HFFc6 (cell line): ENCODE measurements around the gene ASB17. TPM values are rescaled to one million over a fixed set of nuclear protein-coding genes. Genes with fewer than 3 reads are reported as not detected.
"Not testable (repeated sequence)": the region's sequence is repeated elsewhere in the genome, so short reads cannot be mapped to it uniquely, and the experiment has no call there.

Experiments used
- DNase-seq: peaks from one replicate; pipeline ENCODE4 v3.0.0-alpha.2; 2018
- H3K27ac Mint-ChIP-seq: 2 replicates; pipeline ENCODE4 v1.8.0; 2020; ENCODE audit warnings: mild to moderate bottlenecking, mixed read lengths
- H3K27me3 Mint-ChIP-seq: 2 replicates; pipeline ENCODE4 v1.8.0; 2021; ENCODE audit warnings: mild to moderate bottlenecking, moderate library complexity, mixed read lengths; ENCODE audit not compliant: insufficient read depth
- H3K36me3 Mint-ChIP-seq: 2 replicates; pipeline ENCODE4 v1.8.0; 2021; ENCODE audit warnings: low read depth, mixed read lengths
- H3K4me1 Mint-ChIP-seq: 2 replicates; pipeline ENCODE4 v1.8.0; 2020; ENCODE audit warnings: low read depth, mixed read lengths
- H3K4me3 Mint-ChIP-seq: 2 replicates; pipeline ENCODE4 v1.8.0; 2020; ENCODE audit warnings: mild to moderate bottlenecking, moderate library complexity, mixed read lengths
- H3K9me3 Mint-ChIP-seq: 2 replicates; pipeline ENCODE4 v1.8.0; 2020; ENCODE audit warnings: mild to moderate bottlenecking, mixed read lengths
- total RNA-seq, 6 experiments: library from RNA; stranded (reverse); fragmentation: NEBNext Ultra II Directional; extraction: Animal tissue kit (Norgen Biotek cat#: 25700); gene quantifications; 2 replicates in 1 of 6; 3 replicates in 5 of 6; pipeline ENCODE4 v1.2.3, GENCODE V29; 2021
- TF ChIP-seq, protein P1 (sequence below): fragments of 200-600 bp; sonication (generic); IDR thresholded peaks from 2 replicates; pipeline ENCODE4 v1.5.0; 2021; ENCODE audit warnings: antibody characterized with exemption, mild to moderate bottlenecking

ASB17 gene
- total RNA-seq, 6 experiments from 2014 or later = not detected

DNA sequence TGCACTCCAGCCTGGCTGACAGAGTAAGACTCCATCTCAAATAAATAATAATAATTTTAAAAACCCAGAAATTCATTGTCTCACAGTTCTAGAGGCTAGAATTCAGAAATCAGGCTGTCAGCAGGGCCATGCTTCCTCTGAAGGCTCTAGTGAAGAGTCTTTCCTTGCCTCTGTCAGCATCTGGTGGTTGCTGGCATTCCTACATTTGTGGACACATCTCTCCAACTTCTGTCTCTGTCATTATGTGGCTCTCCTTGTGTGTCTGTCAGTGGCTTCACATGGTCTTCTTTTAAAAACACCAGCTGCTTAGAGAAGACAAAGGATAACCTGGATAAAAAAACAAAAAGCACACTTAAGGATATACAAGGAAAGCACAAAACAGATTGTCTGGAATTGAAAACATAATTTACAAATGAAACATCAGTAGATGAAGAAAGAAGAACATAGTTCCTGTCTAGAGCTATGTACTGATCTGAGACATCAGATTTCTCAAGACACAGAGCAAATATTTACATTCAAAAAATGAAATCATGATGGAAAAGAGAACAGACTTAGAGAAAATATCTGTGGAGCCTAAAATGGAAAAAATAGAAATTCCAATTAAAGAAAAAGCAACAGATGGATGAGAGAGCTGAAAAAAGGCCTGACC lies 32.7 kb upstream of the ASB17 start:
- no peak for DNase-seq

DNA sequence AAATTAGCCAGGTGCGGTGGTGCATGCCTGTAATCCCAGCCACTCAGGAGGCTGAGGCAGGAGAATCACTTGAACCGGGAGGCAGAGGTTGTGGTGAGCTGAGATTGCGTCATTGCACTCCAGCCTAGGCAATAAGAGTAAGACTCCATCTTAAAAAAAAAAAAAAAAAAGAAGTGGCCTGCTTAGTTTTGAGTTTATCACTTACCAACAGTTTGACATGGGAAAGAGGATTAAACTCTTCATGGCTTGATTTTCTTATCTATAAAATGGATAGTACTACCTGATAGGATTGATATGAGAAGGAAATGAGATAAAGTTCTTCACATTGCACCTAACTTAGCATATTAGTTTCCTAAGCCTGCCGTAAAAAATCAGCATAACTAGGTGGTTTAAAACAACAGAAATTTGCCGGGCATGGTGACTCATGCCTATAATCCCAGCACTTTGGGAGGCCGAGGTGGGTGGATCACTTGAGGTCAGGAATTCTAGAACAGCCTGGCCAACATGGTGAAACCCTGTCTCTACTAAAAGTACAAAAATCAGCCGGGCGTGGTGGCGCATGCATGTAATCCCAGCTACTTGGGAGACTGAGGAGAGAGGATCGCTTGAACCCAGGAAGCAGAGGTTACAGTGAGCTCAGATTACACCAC lies 32.0 kb upstream of the ASB17 start:
- H3K36me3 Mint-ChIP-seq, H3K4me3 Mint-ChIP-seq, H3K9me3 Mint-ChIP-seq, H3K27me3 Mint-ChIP-seq: not testable (repeated sequence)
- peak; percentile 31 for DNase-seq
- H3K4me1 Mint-ChIP-seq = peaks cover 23% of the 10 kb centered on the region
- H3K27ac Mint-ChIP-seq = peak overlapping the region; percentile 42; the same call in 1 of the 2 replicates

More for the DNA sequence above, 32.7 kb upstream of the ASB17 start:
- no peak overlapping the region for H3K4me3 Mint-ChIP-seq
- H3K4me1 Mint-ChIP-seq = peaks cover 30% of the 10 kb centered on the region
- no peaks in the 10 kb centered on the region for H3K36me3 Mint-ChIP-seq
- peaks cover 3% of the 10 kb centered on the region; the same call in 1 of the 2 replicates for H3K27me3 Mint-ChIP-seq
- H3K27ac Mint-ChIP-seq = peak overlapping the region; percentile 42; the same call in 1 of the 2 replicates
- H3K9me3 Mint-ChIP-seq = no peaks in the 10 kb centered on the region; the same call in 1 of the 2 replicates
- TF ChIP-seq, protein P1, sequence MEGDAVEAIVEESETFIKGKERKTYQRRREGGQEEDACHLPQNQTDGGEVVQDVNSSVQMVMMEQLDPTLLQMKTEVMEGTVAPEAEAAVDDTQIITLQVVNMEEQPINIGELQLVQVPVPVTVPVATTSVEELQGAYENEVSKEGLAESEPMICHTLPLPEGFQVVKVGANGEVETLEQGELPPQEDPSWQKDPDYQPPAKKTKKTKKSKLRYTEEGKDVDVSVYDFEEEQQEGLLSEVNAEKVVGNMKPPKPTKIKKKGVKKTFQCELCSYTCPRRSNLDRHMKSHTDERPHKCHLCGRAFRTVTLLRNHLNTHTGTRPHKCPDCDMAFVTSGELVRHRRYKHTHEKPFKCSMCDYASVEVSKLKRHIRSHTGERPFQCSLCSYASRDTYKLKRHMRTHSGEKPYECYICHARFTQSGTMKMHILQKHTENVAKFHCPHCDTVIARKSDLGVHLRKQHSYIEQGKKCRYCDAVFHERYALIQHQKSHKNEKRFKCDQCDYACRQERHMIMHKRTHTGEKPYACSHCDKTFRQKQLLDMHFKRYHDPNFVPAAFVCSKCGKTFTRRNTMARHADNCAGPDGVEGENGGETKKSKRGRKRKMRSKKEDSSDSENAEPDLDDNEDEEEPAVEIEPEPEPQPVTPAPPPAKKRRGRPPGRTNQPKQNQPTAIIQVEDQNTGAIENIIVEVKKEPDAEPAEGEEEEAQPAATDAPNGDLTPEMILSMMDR = no peak

DNA sequence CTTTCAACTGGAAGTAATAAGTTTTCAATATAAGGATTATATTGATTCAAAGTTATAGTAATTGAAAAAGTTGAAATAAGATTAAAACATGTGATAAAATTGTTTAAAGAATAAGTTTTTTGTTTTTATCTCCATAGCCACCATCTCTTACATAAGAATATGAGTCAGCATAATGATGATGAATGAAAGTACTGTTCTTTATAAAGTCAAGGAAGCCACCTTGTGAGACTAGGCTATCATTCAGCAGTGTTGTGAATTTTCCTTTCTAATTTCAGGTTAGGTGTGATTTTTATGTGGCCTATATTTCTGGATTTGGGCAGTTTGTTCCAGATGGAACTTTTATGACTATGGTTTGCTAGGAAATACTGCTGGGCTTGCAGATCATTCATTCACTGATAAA lies 22.4 kb upstream of the ASB17 start:
- Mint-ChIP-seq H3K27ac (no peak overlapping the region), H3K27me3 (no peaks in the 10 kb centered on the region), H3K36me3 (no peaks in the 10 kb centered on the region), H3K4me3 (no peak overlapping the region), H3K9me3 (no peaks in the 10 kb centered on the region), H3K4me1 (no peaks in the 10 kb centered on the region)
- no peak for DNase-seq
- TF ChIP-seq, protein P1 = no peak

DNA sequence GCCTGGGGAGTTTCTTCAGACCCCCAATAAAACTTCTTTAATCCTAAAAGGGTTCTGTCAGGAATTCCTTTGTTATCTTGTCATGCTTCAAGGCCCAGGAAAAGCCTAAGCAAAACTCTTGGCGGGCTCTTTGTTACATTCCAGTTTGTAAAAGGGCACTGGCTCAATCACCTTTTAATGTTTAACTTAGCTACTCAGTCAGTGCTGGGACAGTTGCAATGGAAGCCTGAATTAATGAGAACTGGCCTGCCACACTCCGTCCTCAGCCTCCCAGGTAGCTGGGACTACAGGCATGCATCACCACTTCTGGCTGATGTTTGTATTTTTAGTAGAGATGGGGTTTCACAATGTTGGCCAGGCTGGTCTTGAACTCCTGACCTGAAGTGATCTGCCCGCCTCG lies 21.3 kb upstream of the ASB17 start:
- H3K4me3 Mint-ChIP-seq = no peak overlapping the region
- H3K36me3 Mint-ChIP-seq = no peaks in the 10 kb centered on the region
- H3K4me1 Mint-ChIP-seq = no peaks in the 10 kb centered on the region

DNA sequence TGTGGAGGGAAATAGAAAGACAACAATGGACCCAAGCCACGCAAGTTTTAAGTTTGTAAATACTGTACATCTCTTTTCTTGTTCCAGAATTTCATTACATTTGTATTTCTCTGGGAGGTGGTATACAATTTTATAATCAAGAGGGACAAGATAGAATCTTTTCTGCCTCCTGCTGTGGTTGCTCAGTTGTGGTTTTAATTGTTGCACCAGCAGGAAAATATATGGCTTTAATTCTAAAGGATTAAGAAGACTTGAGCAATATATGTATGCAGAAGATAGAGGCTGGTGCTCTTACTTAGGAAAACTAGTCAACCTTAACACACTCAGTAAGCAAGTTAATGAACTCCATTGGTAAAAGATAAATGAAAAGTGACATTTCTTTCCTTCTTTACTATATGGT lies 19.8 kb upstream of the ASB17 start:
- H3K9me3 Mint-ChIP-seq = no peaks in the 10 kb centered on the region
- H3K27ac Mint-ChIP-seq = no peak overlapping the region
- H3K4me3 Mint-ChIP-seq = no peak overlapping the region
- no peaks in the 10 kb centered on the region for H3K36me3 Mint-ChIP-seq
- no peak for DNase-seq
- H3K4me1 Mint-ChIP-seq = no peaks in the 10 kb centered on the region
- peaks cover 3% of the 10 kb centered on the region; the same call in 1 of the 2 replicates for H3K27me3 Mint-ChIP-seq
- TF ChIP-seq, protein P1 = no peak

More for the DNA sequence above, 21.3 kb upstream of the ASB17 start:
- H3K27ac Mint-ChIP-seq = no peak overlapping the region
- no peak for DNase-seq
- peaks cover 3% of the 10 kb centered on the region; the same call in 1 of the 2 replicates for H3K27me3 Mint-ChIP-seq
- TF ChIP-seq, protein P1 = no peak
- H3K9me3 Mint-ChIP-seq = no peaks in the 10 kb centered on the region

DNA sequence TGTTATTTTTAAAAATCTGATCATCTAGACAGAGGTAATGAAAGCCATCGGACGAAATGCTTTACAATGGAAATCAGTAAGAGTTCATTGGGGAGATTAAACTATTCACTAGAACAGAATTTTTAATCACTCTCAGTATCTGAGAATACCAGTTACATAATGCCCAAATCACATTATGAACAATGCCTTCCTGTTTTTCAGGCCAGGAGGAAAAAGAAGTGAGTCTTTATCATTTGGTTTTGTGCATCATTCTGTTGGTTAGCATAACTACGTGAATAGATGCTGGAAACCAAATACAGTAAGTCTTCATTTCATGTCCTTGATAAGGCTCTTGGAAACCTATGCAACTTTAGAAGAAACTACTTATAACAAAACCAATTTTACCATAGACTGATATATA lies 18.0 kb upstream of the ASB17 start:
- H3K27me3 Mint-ChIP-seq = peaks cover 3% of the 10 kb centered on the region; the same call in 1 of the 2 replicates
- H3K27ac Mint-ChIP-seq = no peak overlapping the region
- H3K4me1 Mint-ChIP-seq = no peaks in the 10 kb centered on the region
- H3K36me3 Mint-ChIP-seq = no peaks in the 10 kb centered on the region
- DNase-seq = no peak
- no peak overlapping the region for H3K4me3 Mint-ChIP-seq
- TF ChIP-seq, protein P1 = no peak
- H3K9me3 Mint-ChIP-seq = peaks cover 5% of the 10 kb centered on the region; the same call in 1 of the 2 replicates

DNA sequence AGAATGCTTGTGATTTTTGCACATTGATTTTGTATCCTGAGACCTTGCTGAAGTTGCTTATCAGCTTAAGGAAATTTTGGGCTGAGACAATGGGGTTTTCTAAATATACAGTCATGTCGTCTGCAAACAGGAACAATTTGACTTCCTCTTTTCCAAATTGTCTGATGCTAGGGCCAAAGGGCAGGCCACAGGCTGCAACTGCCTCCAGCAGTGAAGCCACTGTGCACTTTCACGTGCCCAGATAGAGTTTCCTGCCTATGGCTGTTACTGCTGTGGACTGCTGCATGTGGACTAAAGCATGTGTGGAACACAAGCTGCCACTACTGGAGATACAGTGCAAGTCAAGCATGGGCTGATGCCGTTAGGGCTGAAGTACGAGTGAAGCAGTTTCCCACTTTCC lies 10.8 kb upstream of the ASB17 start:
- H3K36me3 Mint-ChIP-seq, H3K27me3 Mint-ChIP-seq, H3K4me1 Mint-ChIP-seq, DNase-seq, H3K27ac Mint-ChIP-seq, H3K4me3 Mint-ChIP-seq, H3K9me3 Mint-ChIP-seq: not testable (repeated sequence)
